Embryonic facial prominence (tissue), 1 donor: ENCODE data around the gene SLC8A2.

ENCODE experiments used
- DNase-seq: peaks from one replicate; pipeline ENCODE4 v3.0.0-alpha.2; 2016; ENCODE audit errors: extremely low spot score

Gene SLC8A2

GRCh38 chr19:47459477-47459876 lies 12.2 kb downstream of the SLC8A2 start:
- DNase-seq = no peak

GRCh38 chr19:47458672-47459071 lies 13.0 kb downstream of the SLC8A2 start:
- no peak for DNase-seq

- no peak for DNase-seq
Measured at GRCh38 chr19:47456721-47457474, 14.8 kb downstream of the SLC8A2 start.

DNA sequence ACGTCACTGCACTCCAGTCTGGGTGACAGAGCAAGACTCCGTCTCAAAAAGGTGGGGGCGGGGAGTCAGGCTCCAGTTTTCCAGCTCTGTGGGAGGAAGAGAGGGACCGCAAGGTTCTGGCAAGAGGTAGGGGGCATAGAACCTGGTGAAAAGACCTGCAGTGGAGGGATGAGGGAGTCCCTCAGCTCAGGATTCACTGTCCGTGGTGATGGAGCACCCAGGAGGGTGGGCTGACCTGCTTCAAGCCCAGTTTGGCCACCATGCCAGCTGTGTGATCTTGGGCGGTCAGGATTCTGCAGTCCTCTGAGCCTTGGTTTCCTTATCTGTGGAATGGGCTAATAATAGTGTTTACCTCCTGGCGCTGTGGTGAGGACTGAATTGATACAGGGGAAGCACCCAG lies 21.2 kb downstream of the SLC8A2 start:
- no peak for DNase-seq

DNA sequence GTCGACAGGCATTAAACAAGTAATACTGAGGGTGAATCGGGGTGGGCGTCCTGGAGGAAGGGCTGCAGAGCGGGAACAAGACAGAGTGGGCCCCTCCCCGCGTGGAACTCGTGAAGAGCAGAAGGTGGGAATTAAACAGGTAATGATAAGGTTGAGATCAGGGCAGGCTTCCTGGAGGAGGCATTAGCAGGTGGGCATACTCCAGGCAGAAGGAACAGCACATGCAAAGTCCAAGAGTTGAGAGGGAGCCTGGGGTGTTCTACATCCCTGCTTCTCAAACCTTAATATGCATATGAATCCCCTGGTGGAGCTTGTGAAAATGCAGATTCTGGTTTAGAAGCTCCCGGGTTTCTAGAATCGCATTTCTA lies 23.3 kb downstream of the SLC8A2 start:
- no peak for DNase-seq

DNA sequence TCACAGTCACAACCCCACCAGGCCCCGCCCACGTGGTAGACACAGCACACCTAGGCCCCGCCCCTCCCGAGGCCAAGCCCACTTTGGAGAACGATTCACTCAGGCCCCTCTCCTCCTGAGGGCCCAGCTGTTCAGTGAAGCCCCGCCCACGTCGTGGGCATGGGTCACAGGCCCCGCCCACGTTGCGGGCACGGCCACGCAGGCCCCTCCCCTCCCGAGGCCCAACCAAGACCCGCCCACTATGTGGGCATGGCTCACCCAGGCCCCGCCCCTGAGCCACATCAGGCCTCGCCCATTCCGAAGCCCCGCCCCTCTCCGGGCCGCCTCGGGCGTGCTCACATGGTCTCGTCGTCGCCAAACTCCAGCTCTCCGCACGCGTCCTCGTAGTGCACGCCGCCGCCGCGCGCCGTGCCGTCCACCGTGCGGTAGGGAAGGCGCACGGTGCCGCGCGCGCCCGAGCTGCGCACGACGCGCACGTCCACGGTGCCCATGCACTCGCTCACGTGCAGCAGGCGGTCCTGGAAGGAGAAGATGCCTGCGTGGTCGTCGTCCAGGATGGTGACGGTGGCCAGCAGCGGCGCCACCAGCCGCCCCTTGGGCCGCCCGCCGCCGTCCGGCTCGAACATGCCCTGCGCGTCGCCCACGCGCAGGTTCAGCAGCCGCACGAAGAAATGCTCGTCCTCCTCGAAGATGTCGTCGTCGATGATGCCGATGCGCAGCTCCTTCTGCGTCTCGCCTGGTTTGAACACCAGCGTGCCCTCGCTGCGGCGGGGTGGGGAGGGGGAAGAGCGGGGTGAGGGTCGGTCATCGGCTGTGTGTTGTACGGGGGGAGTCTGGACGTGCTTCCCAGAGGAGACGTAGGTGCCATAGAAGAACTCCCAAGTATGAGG lies 24.0 kb downstream of the SLC8A2 start:
- no peak for DNase-seq

GRCh38 chr19:47446534-47447469 lies 24.9 kb downstream of the SLC8A2 start:
- no peak for DNase-seq

DNA sequence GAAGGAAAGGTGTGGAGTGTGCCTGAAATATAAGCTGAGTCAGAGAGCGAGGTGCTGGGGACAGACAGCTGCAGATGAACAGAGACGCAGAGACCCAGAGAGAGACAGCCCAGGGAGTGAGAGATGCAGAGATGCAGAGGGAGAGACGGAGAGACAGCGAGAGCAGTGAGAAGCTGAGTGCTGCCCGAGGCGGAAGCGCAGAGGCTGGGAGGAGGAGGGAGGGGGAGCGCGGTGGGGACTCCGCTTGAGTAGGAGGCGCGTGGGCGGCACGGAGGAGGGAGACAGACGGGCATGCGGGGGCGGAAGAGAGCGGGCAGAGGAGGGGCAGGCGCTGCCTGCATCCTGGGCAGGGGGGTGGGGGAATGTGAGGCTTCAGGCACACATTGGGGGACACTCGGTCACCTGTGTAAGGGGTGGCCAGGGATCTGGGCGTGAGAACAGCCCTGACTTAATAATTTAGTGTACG lies 25.7 kb downstream of the SLC8A2 start:
- DNase-seq = no peak

GRCh38 chr19:47445527-47445926 lies 26.2 kb downstream of the SLC8A2 start:
- no peak for DNase-seq

GRCh38 chr19:47444388-47444821 lies 27.3 kb downstream of the SLC8A2 start:
- no peak for DNase-seq

DNA sequence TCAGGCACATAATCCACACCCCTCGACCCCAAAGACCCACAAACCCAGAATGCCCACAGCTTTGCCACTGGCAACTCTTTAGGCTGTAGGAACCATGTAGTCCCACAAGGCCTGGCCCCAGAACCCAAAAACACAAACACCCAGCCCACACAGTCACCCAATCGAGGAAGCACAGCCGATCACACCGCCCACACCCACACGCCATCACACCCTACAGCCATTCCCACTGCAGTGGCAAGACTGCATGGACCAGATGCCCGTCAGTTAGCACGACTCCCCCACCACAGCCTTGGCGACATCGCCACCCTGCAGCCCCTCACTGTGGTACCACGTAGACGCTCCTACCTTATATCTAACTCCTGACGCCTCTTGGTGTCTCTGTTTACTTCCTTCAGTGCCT lies 28.4 kb downstream of the SLC8A2 start:
- DNase-seq = no peak

GRCh38 chr19:47438793-47439220 lies 32.9 kb downstream of the SLC8A2 start:
- no peak for DNase-seq

- DNase-seq = no peak
Measured at GRCh38 chr19:47437500-47437899, 34.2 kb downstream of the SLC8A2 start.

- DNase-seq = no peak
Measured at GRCh38 chr19:47436712-47437401, 34.8 kb downstream of the SLC8A2 start.

- no peak for DNase-seq
Measured at GRCh38 chr19:47435883-47436417, 35.7 kb downstream of the SLC8A2 start.

- no peak for DNase-seq
Measured at GRCh38 chr19:47435196-47435595, 36.5 kb downstream of the SLC8A2 start.

DNA sequence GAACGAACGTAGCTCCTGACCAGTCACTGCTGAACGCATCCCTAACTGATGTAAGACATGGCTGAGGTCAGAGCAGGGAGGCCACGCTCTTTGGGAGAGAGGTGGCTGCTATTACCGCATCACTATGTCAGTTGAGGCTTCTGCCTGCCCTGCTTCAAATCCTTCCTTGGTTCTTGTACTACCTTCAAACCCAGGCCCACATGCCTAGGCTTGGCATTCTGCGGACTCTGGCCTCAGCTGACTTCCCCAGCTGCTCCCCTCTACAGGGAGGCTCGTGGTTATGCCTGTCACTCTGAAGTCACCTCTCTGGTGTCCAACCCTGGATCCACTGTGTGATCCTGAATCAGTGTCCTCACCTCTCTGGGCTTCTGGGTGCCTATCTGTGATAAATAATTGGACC lies 37.6 kb downstream of the SLC8A2 start:
- no peak for DNase-seq

DNA sequence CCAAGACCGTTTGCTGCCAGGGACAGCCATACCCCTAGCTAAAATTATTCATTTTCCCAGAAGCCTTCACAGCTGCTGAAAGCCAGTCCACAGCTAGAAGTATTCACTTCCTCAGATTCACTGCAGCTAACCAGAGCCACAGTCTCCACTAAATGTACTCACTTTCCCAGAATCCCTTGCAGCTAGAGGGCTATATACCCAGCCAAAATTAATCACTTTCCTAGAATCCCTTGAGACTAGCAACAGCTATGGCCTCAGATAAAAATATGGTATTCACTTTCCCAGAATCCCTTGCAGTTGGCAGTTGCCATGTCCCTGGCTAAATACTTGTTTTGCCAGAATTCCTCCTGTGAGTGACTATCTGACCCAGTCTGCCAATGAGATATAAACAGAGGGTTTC lies 38.6 kb downstream of the SLC8A2 start:
- DNase-seq = no peak

- DNase-seq = no peak
Measured at GRCh38 chr19:47432499-47432898, 39.2 kb downstream of the SLC8A2 start.

- DNase-seq = no peak
Measured at GRCh38 chr19:47432091-47432490, 39.6 kb downstream of the SLC8A2 start.
